ENCODE results near the gene RHBDF2. TPM values are rescaled to one million over a fixed set of nuclear protein-coding genes. Genes with fewer than 3 reads are reported as not detected.

Gene RHBDF2
- polyA plus RNA-seq, 1 donor (not counting 4 experiments of a cell fraction or from before 2014, with no cell fraction given): 14.9 TPM

DNA sequence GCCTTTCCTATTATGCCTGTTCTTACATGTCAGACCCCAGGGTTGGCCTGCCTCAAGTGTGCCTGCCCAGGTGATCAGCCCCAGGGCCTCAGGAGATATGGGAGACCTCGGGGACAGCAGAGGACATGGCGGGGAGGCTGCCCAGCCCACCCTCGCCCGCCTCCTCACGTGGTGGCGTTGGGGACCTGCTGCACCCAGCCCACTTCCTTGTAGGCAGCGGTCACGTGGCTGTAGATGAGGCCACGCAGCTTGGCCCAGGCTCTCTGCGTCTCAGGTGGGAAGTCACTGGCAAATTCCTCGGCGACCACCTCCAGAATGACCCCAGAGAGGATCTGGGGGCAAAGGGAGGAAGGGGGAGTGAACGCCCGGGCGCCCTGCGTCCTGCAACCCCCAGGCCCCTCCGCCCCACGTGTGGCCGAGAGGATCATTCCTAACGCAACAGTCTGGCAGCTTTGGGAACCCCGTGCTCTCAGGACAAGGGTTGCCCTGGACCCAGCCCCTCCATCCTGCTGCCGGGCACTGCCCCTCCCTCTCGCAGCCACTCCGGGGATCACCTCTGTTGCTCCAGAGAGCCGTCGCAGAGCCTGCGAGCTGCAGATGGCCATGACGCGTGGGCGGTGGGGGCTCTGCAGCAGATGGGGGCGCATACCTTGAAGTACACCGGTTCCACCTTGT is 29.7 kb upstream of the RHBDF2 start:
- dilution Hi-C loops (cut with MboI; ENCODE audit: extremely low pct_ligation_motif_present, low sequenced_read_pairs): no loop called here
- H3K4me3 ChIP-seq (ENCODE audit: control insufficient read depth in 2 of 3, extremely low read depth in 1 of 3, insufficient read depth in 2 of 3, low read depth in 1 of 3, low read length in 3 of 3): no peak overlapping the region
- TF ChIP-seq, protein P1, sequence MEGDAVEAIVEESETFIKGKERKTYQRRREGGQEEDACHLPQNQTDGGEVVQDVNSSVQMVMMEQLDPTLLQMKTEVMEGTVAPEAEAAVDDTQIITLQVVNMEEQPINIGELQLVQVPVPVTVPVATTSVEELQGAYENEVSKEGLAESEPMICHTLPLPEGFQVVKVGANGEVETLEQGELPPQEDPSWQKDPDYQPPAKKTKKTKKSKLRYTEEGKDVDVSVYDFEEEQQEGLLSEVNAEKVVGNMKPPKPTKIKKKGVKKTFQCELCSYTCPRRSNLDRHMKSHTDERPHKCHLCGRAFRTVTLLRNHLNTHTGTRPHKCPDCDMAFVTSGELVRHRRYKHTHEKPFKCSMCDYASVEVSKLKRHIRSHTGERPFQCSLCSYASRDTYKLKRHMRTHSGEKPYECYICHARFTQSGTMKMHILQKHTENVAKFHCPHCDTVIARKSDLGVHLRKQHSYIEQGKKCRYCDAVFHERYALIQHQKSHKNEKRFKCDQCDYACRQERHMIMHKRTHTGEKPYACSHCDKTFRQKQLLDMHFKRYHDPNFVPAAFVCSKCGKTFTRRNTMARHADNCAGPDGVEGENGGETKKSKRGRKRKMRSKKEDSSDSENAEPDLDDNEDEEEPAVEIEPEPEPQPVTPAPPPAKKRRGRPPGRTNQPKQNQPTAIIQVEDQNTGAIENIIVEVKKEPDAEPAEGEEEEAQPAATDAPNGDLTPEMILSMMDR (optimal IDR thresholded peaks at IDR 0.05 in 1 of 3, IDR thresholded peaks at IDR 0.05 in 1 of 3, conservative IDR thresholded peaks at IDR 0.05 in 1 of 3; ENCODE audit: extremely low read depth in 1 of 3, insufficient read depth in 2 of 3, low read length in 3 of 3): no peak
- no peak for TF ChIP-seq EZH2 (IDR thresholded peaks at IDR 0.05; ENCODE audit: low read length)
- H3K9ac ChIP-seq (ENCODE audit: control insufficient read depth, extremely low read depth, insufficient read depth, low read length): peak overlapping the region; percentile 75
- FAIRE-seq (no peak), DNase-seq (ENCODE audit: low read depth, low spot score) (no peak)
- H3K79me2 ChIP-seq (ENCODE audit: control insufficient read depth, insufficient read depth, low read length): no peaks in the 10 kb centered on the region
- H3K36me3 ChIP-seq (ENCODE audit: control insufficient read depth in 2 of 2, extremely low read depth in 1 of 2, insufficient read depth in 2 of 2, low read length in 2 of 2): no peaks in the 10 kb centered on the region
- no peaks in the 10 kb centered on the region for H3K9me3 ChIP-seq (ENCODE audit: control insufficient read depth, low read depth, low read length)
- H3K27me3 ChIP-seq (ENCODE audit: control insufficient read depth, extremely low read depth, insufficient read depth, low read length): no peaks in the 10 kb centered on the region
- H3K4me1 ChIP-seq (ENCODE audit: control insufficient read depth, extremely low read depth, insufficient read depth, low read length): peaks cover 53% of the 10 kb centered on the region
- H3K9me1 ChIP-seq (ENCODE audit: control insufficient read depth, extremely low read depth, insufficient read depth, low read length): no peaks in the 10 kb centered on the region
- no peaks in the 10 kb centered on the region for H4K20me1 ChIP-seq (ENCODE audit: control insufficient read depth, extremely low read depth, insufficient read depth, low read length)
- H3K27ac ChIP-seq (ENCODE audit: control insufficient read depth, insufficient read depth, low read length): peak overlapping the region; percentile 54
- H2AFZ ChIP-seq (ENCODE audit: control insufficient read depth, low read length): peak overlapping the region; percentile 5
- peak overlapping the region; percentile 6 for H3K4me2 ChIP-seq (ENCODE audit: control insufficient read depth, extremely low read depth, insufficient read depth, low read depth, low read length)

DNA sequence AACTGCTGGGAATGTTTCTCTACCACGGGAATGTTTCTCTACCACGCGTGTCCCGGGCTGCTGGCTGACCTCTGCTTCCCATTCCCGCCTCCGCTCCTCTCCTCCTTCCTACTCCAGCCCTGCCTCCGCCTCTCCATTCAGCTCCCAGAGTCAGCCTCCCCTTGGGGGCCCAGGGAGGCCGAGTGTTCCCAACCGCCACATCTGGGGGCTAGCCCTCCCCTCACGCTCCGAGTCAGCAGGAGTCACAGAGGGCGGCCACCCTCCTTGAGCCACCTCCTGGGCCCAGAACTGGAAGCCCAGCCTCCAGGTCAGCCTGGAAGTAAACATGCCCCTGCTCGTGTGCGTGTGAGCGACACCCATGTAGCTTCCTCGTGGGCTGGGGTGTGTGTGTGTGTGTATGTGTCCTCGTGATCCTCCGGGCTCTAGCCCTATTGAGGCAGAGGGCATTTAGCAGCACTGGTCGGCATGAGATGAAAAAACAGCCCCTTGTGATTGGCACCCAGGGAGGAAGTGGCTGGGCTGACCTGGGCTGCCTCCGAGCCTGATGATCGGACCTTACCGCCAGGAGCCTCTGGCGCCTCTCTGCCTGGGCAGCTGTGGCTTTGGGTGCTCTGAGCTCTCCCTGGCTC is 29.0 kb upstream of the RHBDF2 start:
- Histone ChIP-seq H3K9me1 (ENCODE audit: control insufficient read depth, extremely low read depth, insufficient read depth, low read length) (no peaks in the 10 kb centered on the region), H3K36me3 (ENCODE audit: control insufficient read depth in 2 of 2, extremely low read depth in 1 of 2, insufficient read depth in 2 of 2, low read length in 2 of 2) (no peaks in the 10 kb centered on the region), H3K79me2 (ENCODE audit: control insufficient read depth, insufficient read depth, low read length) (no peaks in the 10 kb centered on the region), H3K9ac (ENCODE audit: control insufficient read depth, extremely low read depth, insufficient read depth, low read length) (peak overlapping the region; percentile 75), H3K27ac (ENCODE audit: control insufficient read depth, insufficient read depth, low read length) (peak overlapping the region; percentile 54), H3K27me3 (ENCODE audit: control insufficient read depth, extremely low read depth, insufficient read depth, low read length) (no peaks in the 10 kb centered on the region), H2AFZ (ENCODE audit: control insufficient read depth, low read length) (peak overlapping the region; percentile 5), H3K9me3 (ENCODE audit: control insufficient read depth, low read depth, low read length) (no peaks in the 10 kb centered on the region), H4K20me1 (ENCODE audit: control insufficient read depth, extremely low read depth, insufficient read depth, low read length) (no peaks in the 10 kb centered on the region), H3K4me2 (ENCODE audit: control insufficient read depth, extremely low read depth, insufficient read depth, low read depth, low read length) (peak overlapping the region; percentile 6), H3K4me3 (ENCODE audit: control insufficient read depth in 2 of 3, extremely low read depth in 1 of 3, insufficient read depth in 2 of 3, low read depth in 1 of 3, low read length in 3 of 3) (no peak overlapping the region), H3K4me1 (ENCODE audit: control insufficient read depth, extremely low read depth, insufficient read depth, low read length) (peaks cover 50% of the 10 kb centered on the region)
- dilution Hi-C loops (cut with MboI; ENCODE audit: extremely low pct_ligation_motif_present, low sequenced_read_pairs): no loop called here
- FAIRE-seq (no peak), DNase-seq (ENCODE audit: low read depth, low spot score) (no peak)
- no peak for TF ChIP-seq EZH2 (IDR thresholded peaks at IDR 0.05; ENCODE audit: low read length)
- TF ChIP-seq, protein P1 (optimal IDR thresholded peaks at IDR 0.05 in 1 of 3, IDR thresholded peaks at IDR 0.05 in 1 of 3, conservative IDR thresholded peaks at IDR 0.05 in 1 of 3; ENCODE audit: extremely low read depth in 1 of 3, insufficient read depth in 2 of 3, low read length in 3 of 3): no peak

Data from keratinocyte (primary cell).